CD4-positive, CD25-positive, alpha-beta regulatory T cell (primary cell): ENCODE data around the gene SET. TPM values are rescaled to one million over a fixed set of nuclear protein-coding genes. Genes with fewer than 3 reads are reported as not detected.

Source experiments
- ATAC-seq, 2 donors: fragments of 150-1000 bp; cut with Tn5 transposase; one replicate each; pipeline ENCODE4 v1.10.0; 2021; ENCODE audit warnings: low read depth in 2 of 2, moderate number of reproducible peaks in 2 of 2, moderate library complexity in 1 of 2
- DNase-seq, 3 donors: peaks; one replicate each; pipeline versions ENCODE4 v3.0.0 to v3.0.0-alpha.2; 2012 to 2022; ENCODE audit warnings: mixed read lengths in 1 of 3
- H3K27ac ChIP-seq: one replicate; pipeline ENCODE4 v1.7.0; 2013; ENCODE audit warnings: mild to moderate bottlenecking, low read length; ENCODE audit not compliant: insufficient read depth, poor library complexity, severe bottlenecking
- H3K27me3 ChIP-seq: one replicate; pipeline ENCODE4 v1.7.0; 2013; ENCODE audit warnings: low read length; ENCODE audit not compliant: control insufficient read depth, insufficient read depth
- H3K36me3 ChIP-seq: one replicate; pipeline ENCODE4 v1.7.0; 2013; ENCODE audit warnings: mild to moderate bottlenecking, low read length, moderate library complexity; ENCODE audit not compliant: control insufficient read depth, insufficient read depth
- H3K4me1 ChIP-seq: 2 replicates; pipeline ENCODE4 v1.7.0; 2013; ENCODE audit warnings: mild to moderate bottlenecking, low read length; ENCODE audit not compliant: insufficient read depth, control insufficient read depth, poor library complexity, severe bottlenecking
- H3K4me3 ChIP-seq: one replicate; pipeline ENCODE4 v1.7.0; 2013; ENCODE audit warnings: low read depth, mild to moderate bottlenecking, low read length, moderate library complexity
- H3K9me3 ChIP-seq, 2 experiments: 1 replicate in 1 of 2; 2 replicates in 1 of 2; pipeline ENCODE4 v1.7.0; 2013; ENCODE audit warnings: low read length in 2 of 2, mild to moderate bottlenecking in 1 of 2, moderate library complexity in 1 of 2; ENCODE audit not compliant: control insufficient read depth in 2 of 2
- H3K27ac Mint-ChIP-seq, 3 donors: one replicate each; pipeline ENCODE4 v1.8.0; 2020 to 2022; ENCODE audit warnings: mild to moderate bottlenecking in 3 of 3, mixed read lengths in 3 of 3, moderate library complexity in 2 of 3
- H3K27me3 Mint-ChIP-seq: one replicate; pipeline ENCODE4 v1.8.0; 2022; ENCODE audit warnings: mild to moderate bottlenecking, mixed read lengths
- H3K36me3 Mint-ChIP-seq: one replicate; pipeline ENCODE4 v1.8.0; 2020; ENCODE audit warnings: mixed read lengths
- H3K4me1 Mint-ChIP-seq, 4 donors: one replicate each; pipeline ENCODE4 v1.8.0; 2020 to 2022; ENCODE audit warnings: mixed read lengths in 4 of 4, mild to moderate bottlenecking in 1 of 4
- H3K4me3 Mint-ChIP-seq, 4 donors: one replicate each; pipeline ENCODE4 v1.8.0; 2020 to 2022; ENCODE audit warnings: mild to moderate bottlenecking in 4 of 4, mixed read lengths in 4 of 4, moderate library complexity in 3 of 4
- H3K9me3 Mint-ChIP-seq, 7 donors: one replicate each; pipeline ENCODE4 v1.8.0; 2020 to 2022; ENCODE audit warnings: mixed read lengths in 7 of 7, mild to moderate bottlenecking in 3 of 7, moderate library complexity in 2 of 7
- polyA plus RNA-seq, 4 donors: library from polyadenylated mRNA; unstranded; fragments of 300-500 nt; fragmentation: Illumina TruSeq; gene quantifications; one replicate each; pipeline ENCODE4 v1.2.3, GENCODE V29; 2021
- total RNA-seq: library from RNA; stranded (reverse); gene quantifications from one replicate; pipeline ENCODE4 v1.2.3, GENCODE V29; 2022

Gene SET
- total and polyA plus RNA-seq, 5 donors from 2014 or later: 123 to 226 (median 159) TPM

DNA sequence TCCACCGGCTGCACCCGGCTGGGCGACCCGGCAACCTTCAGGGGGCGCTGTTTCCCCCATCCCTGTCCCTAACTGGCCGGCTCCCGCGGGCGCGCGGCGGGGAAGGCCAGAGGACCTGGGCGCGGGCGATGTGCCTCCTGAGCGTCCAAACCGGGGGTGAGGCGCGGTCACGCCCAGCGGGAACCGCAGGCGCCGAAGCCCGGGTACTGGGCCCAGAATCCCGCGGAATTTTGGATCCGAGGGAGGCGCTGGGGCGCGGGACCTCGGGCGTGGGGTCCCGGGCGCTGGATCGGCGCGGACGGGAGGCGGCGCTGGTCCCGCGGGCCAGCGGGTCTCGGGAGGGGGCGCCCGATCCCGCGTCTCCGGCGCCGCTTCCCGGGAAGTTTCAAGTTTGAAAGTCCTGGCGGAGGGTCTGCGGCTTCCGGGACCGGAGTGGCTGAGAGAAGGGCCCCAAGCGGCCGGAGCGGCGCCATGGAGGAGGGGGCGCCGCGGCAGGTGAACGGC, 13.5 kb downstream of the SET start, which contains the start of gene PKN3:
PKN3 (plus strand) TSS at position 59 of the 504 bp plus-strand sequence; CDS start at position 472, 413 bp downstream.
- no peaks in the 10 kb centered on the region for H3K27me3 ChIP-seq
- H3K27ac ChIP-seq: peak within 1 kb of the TSS; percentile 33
- peak within 1 kb of the TSS; percentile 37 for H3K4me3 ChIP-seq
- DNase-seq (peak; percentile 69 to 79 (median 77)), ATAC-seq (peak; percentile 77 to 82)
- H3K36me3 ChIP-seq: no peaks in the 10 kb centered on the region
- Mint-ChIP-seq H3K4me3 (peak within 1 kb of the TSS; percentile 90 to 99 (median 93)), H3K9me3 (no peaks in the 10 kb centered on the region), H3K4me1 (peaks cover 0 to 11% (median 6%) of the 10 kb centered on the region in 4 donors), H3K36me3 (no peaks in the 10 kb centered on the region), H3K27ac (peak within 1 kb of the TSS; percentile 71 to 96 (median 87)), H3K27me3 (no peaks in the 10 kb centered on the region)
- no peaks in the 10 kb centered on the region for H3K9me3 ChIP-seq
- H3K4me1 ChIP-seq: peaks cover 20% of the 10 kb centered on the region

GRCh38 chr9:128702949-128703615, 14.1 kb downstream of the SET start:
- peak overlapping the region; percentile 33 for H3K27ac ChIP-seq

GRCh38 chr9:128703616-128704355, 14.8 kb downstream of the SET start:
- no peaks in the 10 kb centered on the region for H3K9me3 Mint-ChIP-seq
- H3K9me3 ChIP-seq: no peaks in the 10 kb centered on the region
- H3K4me1 Mint-ChIP-seq: peaks cover 0 to 11% (median 6%) of the 10 kb centered on the region in 4 donors
- no peaks in the 10 kb centered on the region for H3K36me3 Mint-ChIP-seq
- ATAC-seq (no peak), DNase-seq (no peak)
- no peaks in the 10 kb centered on the region for H3K27me3 Mint-ChIP-seq
- H3K27ac ChIP-seq: no peak overlapping the region
- H3K4me3 Mint-ChIP-seq: peak overlapping the region; percentile 82 to 93 (median 83)
- H3K27me3 ChIP-seq: no peaks in the 10 kb centered on the region
- H3K36me3 ChIP-seq: no peaks in the 10 kb centered on the region
- peak overlapping the region in 2 of 3 donors; percentile 20 to 38 for H3K27ac Mint-ChIP-seq
- H3K4me3 ChIP-seq: no peak overlapping the region
- peaks cover 20% of the 10 kb centered on the region for H3K4me1 ChIP-seq

More at GRCh38 chr9:128702949-128703615, 14.1 kb downstream of the SET start:
- peak overlapping the region; percentile 82 to 87 (median 83) for H3K4me3 Mint-ChIP-seq
- Histone ChIP-seq H3K36me3 (no peaks in the 10 kb centered on the region), H3K27me3 (no peaks in the 10 kb centered on the region), H3K4me1 (peaks cover 20% of the 10 kb centered on the region), H3K9me3 (no peaks in the 10 kb centered on the region), H3K4me3 (no peak overlapping the region)
- peaks cover 0 to 11% (median 6%) of the 10 kb centered on the region in 4 donors for H3K4me1 Mint-ChIP-seq
- H3K27ac Mint-ChIP-seq: peak overlapping the region in 1 of 3 donors; percentile 38
- no peaks in the 10 kb centered on the region for H3K9me3 Mint-ChIP-seq
- H3K36me3 Mint-ChIP-seq: no peaks in the 10 kb centered on the region
- no peaks in the 10 kb centered on the region for H3K27me3 Mint-ChIP-seq
- ATAC-seq: peak; percentile 10 to 25
- DNase-seq: peak in 1 of 3 donors; percentile 32

GRCh38 chr9:128704356-128704670, 15.3 kb downstream of the SET start:
- Mint-ChIP-seq H3K27me3 (no peaks in the 10 kb centered on the region), H3K4me1 (peaks cover 0 to 11% (median 6%) of the 10 kb centered on the region in 4 donors), H3K9me3 (no peaks in the 10 kb centered on the region), H3K4me3 (peak overlapping the region; percentile 44 to 93 (median 64)), H3K27ac (no peak overlapping the region), H3K36me3 (no peaks in the 10 kb centered on the region)
- H3K27ac ChIP-seq: no peak overlapping the region
- ATAC-seq: no peak
- no peaks in the 10 kb centered on the region for H3K27me3 ChIP-seq
- DNase-seq: no peak
- no peaks in the 10 kb centered on the region for H3K36me3 ChIP-seq
- H3K4me1 ChIP-seq: peaks cover 20% of the 10 kb centered on the region
- no peaks in the 10 kb centered on the region for H3K9me3 ChIP-seq
- no peak overlapping the region for H3K4me3 ChIP-seq

- DNase-seq: no peak
- Mint-ChIP-seq H3K27me3 (no peaks in the 10 kb centered on the region), H3K4me1 (peaks cover 0 to 11% (median 6%) of the 10 kb centered on the region in 4 donors), H3K4me3 (peak overlapping the region in 1 of 4 donors; percentile 61), H3K9me3 (no peaks in the 10 kb centered on the region), H3K27ac (no peak overlapping the region), H3K36me3 (no peaks in the 10 kb centered on the region)
- no peaks in the 10 kb centered on the region for H3K36me3 ChIP-seq
- peaks cover 20% of the 10 kb centered on the region for H3K4me1 ChIP-seq
- no peaks in the 10 kb centered on the region for H3K9me3 ChIP-seq
- H3K27ac ChIP-seq: no peak overlapping the region
- H3K4me3 ChIP-seq: no peak overlapping the region
- no peaks in the 10 kb centered on the region for H3K27me3 ChIP-seq
- no peak for ATAC-seq
Measured at GRCh38 chr9:128705051-128705965, 16.3 kb downstream of the SET start.

DNA sequence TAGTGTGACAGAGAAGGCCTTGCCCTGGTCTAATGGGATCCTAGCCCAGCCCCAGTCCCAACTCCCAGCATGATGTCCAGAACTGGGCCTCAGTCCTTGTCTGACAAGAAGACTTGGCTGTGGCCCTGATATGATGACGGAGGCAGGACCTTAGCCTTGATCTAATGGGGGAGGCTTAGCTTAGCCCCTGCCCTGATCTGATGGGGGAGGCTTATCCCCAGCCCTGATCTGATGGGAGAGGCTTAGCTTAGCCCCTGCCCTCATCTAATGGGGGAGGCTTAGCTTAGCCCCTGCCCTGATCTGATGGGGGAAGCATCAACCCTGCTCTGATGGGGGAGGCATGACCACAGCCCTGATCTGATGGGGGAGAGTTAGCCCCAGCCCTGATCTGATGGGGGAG, 17.0 kb downstream of the SET start:
- Mint-ChIP-seq H3K27me3 (no peaks in the 10 kb centered on the region), H3K27ac (no peak overlapping the region), H3K4me3 (no peak overlapping the region), H3K4me1 (peaks cover 0 to 11% (median 6%) of the 10 kb centered on the region in 4 donors), H3K36me3 (no peaks in the 10 kb centered on the region), H3K9me3 (no peaks in the 10 kb centered on the region)
- Histone ChIP-seq H3K4me1 (peaks cover 20% of the 10 kb centered on the region), H3K36me3 (no peaks in the 10 kb centered on the region), H3K27ac (no peak overlapping the region), H3K4me3 (no peak overlapping the region), H3K27me3 (no peaks in the 10 kb centered on the region), H3K9me3 (no peaks in the 10 kb centered on the region)
- no peak for DNase-seq
- no peak for ATAC-seq

DNA sequence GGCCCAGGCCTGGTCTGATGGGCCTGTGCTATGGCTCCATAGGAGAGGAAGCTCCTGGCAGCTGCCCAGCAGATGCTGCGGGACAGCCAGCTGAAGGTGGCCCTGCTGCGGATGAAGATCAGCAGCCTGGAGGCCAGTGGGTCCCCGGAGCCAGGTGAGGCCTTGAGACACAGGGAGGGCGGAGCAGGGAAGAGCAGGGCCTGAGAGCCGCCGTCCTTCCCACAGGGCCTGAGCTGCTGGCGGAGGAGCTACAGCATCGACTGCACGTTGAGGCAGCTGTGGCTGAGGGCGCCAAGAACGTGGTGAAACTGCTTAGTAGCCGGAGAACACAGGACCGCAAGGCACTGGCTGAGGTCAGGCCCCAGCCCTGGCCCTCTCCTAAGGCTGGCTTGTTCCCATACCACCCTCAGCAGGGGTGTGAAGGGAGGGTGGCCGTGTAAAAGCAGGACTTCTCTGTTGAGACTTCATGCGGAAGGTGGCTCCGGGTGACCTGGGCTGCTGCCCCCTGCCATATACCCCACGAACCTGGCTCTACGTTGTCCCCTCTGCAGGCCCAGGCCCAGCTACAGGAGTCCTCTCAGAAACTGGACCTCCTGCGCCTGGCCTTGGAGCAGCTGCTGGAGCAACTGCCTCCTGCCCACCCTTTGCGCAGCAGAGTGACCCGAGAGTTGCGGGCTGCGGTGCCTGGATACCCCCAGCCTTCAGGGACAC, 17.8 kb downstream of the SET start:
- no peaks in the 10 kb centered on the region for H3K36me3 Mint-ChIP-seq
- no peak overlapping the region for H3K27ac ChIP-seq
- no peaks in the 10 kb centered on the region for H3K27me3 ChIP-seq
- H3K9me3 Mint-ChIP-seq: no peaks in the 10 kb centered on the region
- ATAC-seq (no peak), DNase-seq (no peak)
- no peaks in the 10 kb centered on the region for H3K36me3 ChIP-seq
- H3K27me3 Mint-ChIP-seq: no peaks in the 10 kb centered on the region
- H3K4me3 ChIP-seq: no peak overlapping the region
- H3K27ac Mint-ChIP-seq: no peak overlapping the region
- no peak overlapping the region for H3K4me3 Mint-ChIP-seq
- no peaks in the 10 kb centered on the region for H3K9me3 ChIP-seq
- H3K4me1 ChIP-seq: peaks cover 18% of the 10 kb centered on the region
- H3K4me1 Mint-ChIP-seq: peaks cover 0 to 9% (median 4%) of the 10 kb centered on the region in 4 donors
